Measurements from ENCODE around the gene GPC6.

Gene GPC6

GRCh38 chr13:94305934-94306333 is 1079.3 kb downstream of the GPC6 start:
- in situ Hi-C loops (cut with MboI; ENCODE audit: low sequenced_read_pairs) = no loop called here

- in situ Hi-C loops (cut with MboI; ENCODE audit: low sequenced_read_pairs) = no loop called here
Measured at GRCh38 chr13:94308832-94309231, 1082.2 kb downstream of the GPC6 start.

GRCh38 chr13:94309576-94309975 is 1083.0 kb downstream of the GPC6 start:
- in situ Hi-C loops (cut with MboI; ENCODE audit: low sequenced_read_pairs) = no loop called here

- in situ Hi-C loops (cut with MboI; ENCODE audit: low sequenced_read_pairs) = no loop called here
Measured at GRCh38 chr13:94309997-94310855, 1083.6 kb downstream of the GPC6 start.

- in situ Hi-C loops (cut with MboI; ENCODE audit: low sequenced_read_pairs) = no loop called here
Measured at GRCh38 chr13:94311893-94312292, 1085.3 kb downstream of the GPC6 start.

GRCh38 chr13:94312511-94313216 is 1086.1 kb downstream of the GPC6 start:
- in situ Hi-C loops (cut with MboI; ENCODE audit: low sequenced_read_pairs) = no loop called here

- in situ Hi-C loops (cut with MboI; ENCODE audit: low sequenced_read_pairs) = no loop called here
Measured at GRCh38 chr13:94313321-94313910, 1086.8 kb downstream of the GPC6 start.

- in situ Hi-C loops (cut with MboI; ENCODE audit: low sequenced_read_pairs) = no loop called here
Measured at GRCh38 chr13:94313926-94314325, 1087.3 kb downstream of the GPC6 start.

- in situ Hi-C loops (cut with MboI; ENCODE audit: low sequenced_read_pairs) = no loop called here
Measured at GRCh38 chr13:94315188-94315587, 1088.6 kb downstream of the GPC6 start.

GRCh38 chr13:94317063-94317491 is 1090.5 kb downstream of the GPC6 start:
- in situ Hi-C loops (cut with MboI; ENCODE audit: low sequenced_read_pairs) = no loop called here

- in situ Hi-C loops (cut with MboI; ENCODE audit: low sequenced_read_pairs) = no loop called here
Measured at GRCh38 chr13:94318418-94318817, 1091.8 kb downstream of the GPC6 start.

- in situ Hi-C loops (cut with MboI; ENCODE audit: low sequenced_read_pairs) = no loop called here
Measured at GRCh38 chr13:94319501-94319900, 1092.9 kb downstream of the GPC6 start.

- in situ Hi-C loops (cut with MboI; ENCODE audit: low sequenced_read_pairs) = no loop called here
Measured at GRCh38 chr13:94322925-94323763, 1096.5 kb downstream of the GPC6 start.

GRCh38 chr13:94323764-94324758 is 1097.5 kb downstream of the GPC6 start:
- in situ Hi-C loops (cut with MboI; ENCODE audit: low sequenced_read_pairs) = no loop called here

GRCh38 chr13:94324767-94325540 is 1098.3 kb downstream of the GPC6 start:
- in situ Hi-C loops (cut with MboI; ENCODE audit: low sequenced_read_pairs) = no loop called here

GRCh38 chr13:94325650-94326049 is 1099.0 kb downstream of the GPC6 start:
- in situ Hi-C loops (cut with MboI; ENCODE audit: low sequenced_read_pairs) = no loop called here

- in situ Hi-C loops (cut with MboI; ENCODE audit: low sequenced_read_pairs) = no loop called here
Measured at GRCh38 chr13:94327318-94327717, 1100.7 kb downstream of the GPC6 start.

GRCh38 chr13:94328381-94329041 is 1101.9 kb downstream of the GPC6 start:
- in situ Hi-C loops (cut with MboI; ENCODE audit: low sequenced_read_pairs) = no loop called here

Data from hTERT RPE-1 (cell line).